H1 (cell line): ENCODE data around the gene DMRTA1. TPM values are rescaled to one million over a fixed set of nuclear protein-coding genes. Genes with fewer than 3 reads are reported as not detected.
A peak's percentile ranks its signal among the peaks of the same experiment; 100 is the strongest.

ENCODE experiments used
- CTCF ChIA-PET: fragments of 300-600 bp; sonication (Branson Sonifier 250); formaldehyde crosslinking; loops from one replicate; lab custom pipeline; 2021; ENCODE audit not compliant: partially characterized antibody; lab: Charles Lee
- POLR2A ChIA-PET: fragments of 300-600 bp; sonication (Branson Sonifier 250); formaldehyde crosslinking; loops from one replicate; lab custom pipeline; 2021; ENCODE audit warnings: inconsistent platforms; ENCODE audit not compliant: partially characterized antibody; lab: Charles Lee
- DNase-seq, 2 experiments: peaks; one replicate each; pipeline versions ENCODE4 v3.0.0 to v3.0.0-alpha.2; 2010 to 2022; ENCODE audit warnings: low spot score in 2 of 2, low read depth in 1 of 2, mixed read lengths in 1 of 2
- FAIRE-seq: peaks from 2 replicates; lab custom pipeline; 2011; peaks lifted over from hg19 to GRCh38; lab: Jason Lieb, UNC
- H2AFZ ChIP-seq: 2 replicates; pipeline ENCODE4 v1.8.1; 2012; ENCODE audit warnings: low read length, inconsistent platforms
- H2AK5ac ChIP-seq: 2 replicates; pipeline ENCODE4 v1.6.1; 2013; ENCODE audit warnings: low read depth, low read length
- H2BK120ac ChIP-seq: replicated peaks from 2 replicates; pipeline ENCODE3; 2013; ENCODE audit warnings: low read depth, low read length, inconsistent platforms
- H2BK12ac ChIP-seq: 2 replicates; pipeline ENCODE4 v1.6.1; 2013; ENCODE audit warnings: low read depth, low read length
- H2BK15ac ChIP-seq: 2 replicates; pipeline ENCODE4 v1.6.1; 2013; ENCODE audit warnings: low read length
- H2BK20ac ChIP-seq: 2 replicates; pipeline ENCODE4 v1.6.1; 2013; ENCODE audit warnings: low read length
- H2BK5ac ChIP-seq: 2 replicates; pipeline ENCODE4 v1.6.1; 2013; ENCODE audit warnings: low read depth, low read length
- H3K14ac ChIP-seq: 2 replicates; pipeline ENCODE4 v1.6.1; 2013; ENCODE audit warnings: inconsistent platforms; ENCODE audit not compliant: insufficient read length
- H3K18ac ChIP-seq: 2 replicates; pipeline ENCODE4 v1.6.1; 2013; ENCODE audit warnings: low read length; ENCODE audit errors: extremely low read depth
- H3K23ac ChIP-seq: 2 replicates; pipeline ENCODE4 v1.6.1; 2013; ENCODE audit warnings: inconsistent platforms; ENCODE audit not compliant: insufficient read length
- H3K23me2 ChIP-seq: 2 replicates; pipeline ENCODE4 v1.6.1; 2013; ENCODE audit warnings: low read depth, low read length
- H3K27ac ChIP-seq: 2 replicates; pipeline ENCODE4 v1.6.1; 2011; ENCODE audit warnings: low read depth, low read length, inconsistent platforms
- H3K27me3 ChIP-seq, 4 experiments: replicated peaks in 1 of 4; 1 replicate in 1 of 4; 2 replicates in 3 of 4; pipeline versions ENCODE4 v1.6.1 to v1.8.1; 2011 to 2013; ENCODE audit warnings: low read length in 3 of 4, mild to moderate bottlenecking in 3 of 4, inconsistent platforms in 2 of 4, mixed read lengths in 2 of 4, moderate library complexity in 1 of 4; ENCODE audit not compliant: control insufficient read depth in 3 of 4, insufficient read depth in 3 of 4; ENCODE audit errors: extremely low read depth in 1 of 4
- H3K36me3 ChIP-seq, 4 experiments: 2 replicates each; pipeline versions ENCODE4 v1.6.1 to v1.8.1; 2011 to 2013; ENCODE audit warnings: mild to moderate bottlenecking in 4 of 4, low read length in 3 of 4, moderate library complexity in 2 of 4, control low read depth in 1 of 4, inconsistent platforms in 1 of 4; ENCODE audit not compliant: insufficient read depth in 4 of 4, control insufficient read depth in 2 of 4
- H3K4ac ChIP-seq: replicated peaks from 2 replicates; pipeline ENCODE3; 2013; ENCODE audit warnings: low read length, low read depth, mixed read lengths, inconsistent platforms; ENCODE audit not compliant: insufficient read length
- H3K4me1 ChIP-seq, 4 experiments: replicated peaks in 1 of 4; 1 replicate in 1 of 4; 2 replicates in 3 of 4; pipeline versions ENCODE4 v1.6.1 to v1.8.1; 2011 to 2013; ENCODE audit warnings: low read length in 3 of 4, inconsistent platforms in 2 of 4, mixed read lengths in 1 of 4; ENCODE audit not compliant: insufficient read depth in 4 of 4, control insufficient read depth in 3 of 4
- H3K4me2 ChIP-seq, 2 experiments: 2 replicates each; pipeline versions ENCODE4 v1.6.1 to v1.8.1; 2011 to 2013; ENCODE audit warnings: low read depth in 2 of 2, low read length in 2 of 2, control low read depth in 1 of 2, inconsistent platforms in 1 of 2, mild to moderate bottlenecking in 1 of 2; ENCODE audit not compliant: insufficient read depth in 1 of 2
- H3K4me3 ChIP-seq, 4 experiments: fragments of 200-600, 300-600 bp in 1 of 4; sonication (generic), shearing (Covaris generic), sonication (Bioruptor Twin) in 1 of 4; 2 replicates each; pipeline versions ENCODE4 v1.5.1 to v1.8.1; 2011 to 2016; ENCODE audit warnings: low read length in 4 of 4, low read depth in 3 of 4, control low read depth in 2 of 4, inconsistent platforms in 2 of 4, mild to moderate bottlenecking in 2 of 4, mixed read lengths in 1 of 4, moderate library complexity in 1 of 4; ENCODE audit not compliant: insufficient read depth in 2 of 4; ENCODE audit errors: extremely low read depth in 1 of 4
- H3K56ac ChIP-seq: replicated peaks from 2 replicates; pipeline ENCODE3; 2013; ENCODE audit warnings: low read depth, mild to moderate bottlenecking, mixed read lengths, low read length, inconsistent platforms; ENCODE audit not compliant: insufficient read length
- H3K79me1 ChIP-seq: 2 replicates; pipeline ENCODE4 v1.6.1; 2013; ENCODE audit warnings: low read depth, low read length, control low read depth
- H3K79me2 ChIP-seq, 2 experiments: 2 replicates each; pipeline versions ENCODE4 v1.6.1 to v1.8.1; 2012 to 2013; ENCODE audit warnings: low read length in 2 of 2, mild to moderate bottlenecking in 2 of 2, inconsistent platforms in 1 of 2; ENCODE audit not compliant: insufficient read depth in 2 of 2, control insufficient read depth in 1 of 2
- H3K9ac ChIP-seq, 4 experiments: replicated peaks in 1 of 4; 1 replicate in 1 of 4; 2 replicates in 3 of 4; pipeline versions ENCODE4 v1.6.1 to v1.8.1; 2011 to 2013; ENCODE audit warnings: low read depth in 3 of 4, low read length in 3 of 4, control low read depth in 2 of 4, mild to moderate bottlenecking in 2 of 4, moderate library complexity in 2 of 4, inconsistent platforms in 1 of 4; ENCODE audit errors: extremely low read depth in 1 of 4
- H3K9me3 ChIP-seq, 2 experiments: 2 replicates each; pipeline versions ENCODE4 v1.6.1 to v1.8.1; 2012 to 2013; ENCODE audit warnings: mild to moderate bottlenecking in 2 of 2, moderate library complexity in 2 of 2, control low read depth in 1 of 2, inconsistent platforms in 1 of 2, low read depth in 1 of 2, low read length in 1 of 2, mixed read lengths in 1 of 2; ENCODE audit not compliant: insufficient read depth in 2 of 2
- H4K20me1 ChIP-seq, 2 experiments: replicated peaks in 1 of 2; 2 replicates each; pipeline versions ENCODE3 to v1.8.1; 2011 to 2013; ENCODE audit warnings: inconsistent platforms in 2 of 2, low read length in 2 of 2, mild to moderate bottlenecking in 1 of 2; ENCODE audit not compliant: insufficient read depth in 2 of 2, control insufficient read depth in 1 of 2
- H4K5ac ChIP-seq: 2 replicates; pipeline ENCODE4 v1.6.1; 2013; ENCODE audit warnings: low read length, low read depth, mixed read lengths, inconsistent platforms; ENCODE audit not compliant: insufficient read length
- H4K8ac ChIP-seq: 2 replicates; pipeline ENCODE4 v1.8.0; 2013; ENCODE audit warnings: mild to moderate bottlenecking, moderate library complexity, low read length, inconsistent platforms; ENCODE audit not compliant: insufficient read depth; ENCODE audit errors: extremely low read depth
- H4K91ac ChIP-seq: replicated peaks from 2 replicates; pipeline ENCODE3; 2013; ENCODE audit warnings: low read length, mixed read lengths, inconsistent platforms; ENCODE audit not compliant: insufficient read length
- CTBP2 ChIP-seq: IDR thresholded peaks from 2 replicates; pipeline ENCODE4 v1.7.0; 2011; ENCODE audit warnings: borderline replicate concordance, mild to moderate bottlenecking, moderate library complexity, mixed read lengths, low read length; ENCODE audit not compliant: insufficient read depth, insufficient read length
- EZH2 ChIP-seq: fragments of 200-600 bp; sonication (generic); IDR thresholded peaks from 2 replicates; pipeline ENCODE4 v1.7.1; 2012; ENCODE audit warnings: low read depth, mild to moderate bottlenecking, moderate library complexity, low read length, inconsistent platforms; ENCODE audit not compliant: severe bottlenecking
- GABPA ChIP-seq: IDR thresholded peaks from 2 replicates; pipeline ENCODE4 v1.6.1; 2011; ENCODE audit warnings: mild to moderate bottlenecking, low read length, moderate library complexity, borderline replicate concordance; ENCODE audit not compliant: insufficient read depth
- GTF2F1 ChIP-seq: IDR thresholded peaks from 2 replicates; pipeline ENCODE4 v1.6.1; 2012; ENCODE audit warnings: low read depth, low read length, improper control_type of control experiment, borderline replicate concordance
- HDAC6 ChIP-seq: IDR thresholded peaks from one replicate; pipeline ENCODE4 v1.7.1; 2012; ENCODE audit warnings: low read depth, mild to moderate bottlenecking, inconsistent platforms, low read length, moderate library complexity
- KDM1A ChIP-seq: fragments of 200-600, 300-600 bp; sonication (generic); IDR thresholded peaks from 2 replicates; pipeline ENCODE4 v1.7.1; 2016; ENCODE audit warnings: mild to moderate bottlenecking, low read length, borderline replicate concordance
- RAD21 ChIP-seq, 2 experiments: IDR thresholded peaks in 1 of 2; conservative IDR thresholded peaks in 1 of 2; 2 replicates each; pipeline ENCODE4 v1.6.1; 2011; ENCODE audit warnings: low read depth in 2 of 2, low read length in 2 of 2, improper control_type of control experiment in 1 of 2, inconsistent platforms in 1 of 2, mild to moderate bottlenecking in 1 of 2, moderate library complexity in 1 of 2
- YY1 ChIP-seq: IDR thresholded peaks from 2 replicates; pipeline ENCODE4 v1.6.1; 2011; ENCODE audit warnings: low read depth, mild to moderate bottlenecking, low read length
- WGBS, 2 experiments: shearing (Covaris generic) in 1 of 2; methylation state at CpG; one replicate each; pipeline versions ENCODE4 v1.1.6 to v1.1.7; 2013 to 2015; ENCODE audit warnings: low lambda C conversion rate in 2 of 2, mixed read lengths in 2 of 2, inconsistent platforms in 1 of 2, low coverage in 1 of 2, missing lambda C conversion rate in 1 of 2; ENCODE audit not compliant: insufficient replicate concordance in 2 of 2, insufficient coverage in 1 of 2, insufficient read length in 1 of 2; ENCODE audit errors: extremely low coverage in 1 of 2, missing lambda C conversion rate in 1 of 2; 5-methylcytosine and 5-hydroxymethylcytosine counted together
- polyA plus RNA-seq, 7 experiments: library from polyadenylated mRNA; depleted of rRNA in 3 of 7; stranded (reverse) in 5 of 7; unstranded in 2 of 7; fragments of >200 nt in 5 of 7; fragments of 200-250 nt in 2 of 7; gene quantifications; 1 replicate in 5 of 7; 2 replicates in 1 of 7; 4 replicates in 1 of 7; pipeline versions ENCODE4 v1.2.1 to v1.2.3, GENCODE V29; 2011 to 2013; ENCODE audit warnings: missing spikeins in 2 of 7, mixed read lengths in 2 of 7
- total RNA-seq: library from RNA; stranded (reverse); fragmentation: NEBNext Ultra II Directional; extraction: Animal tissue kit (Norgen Biotek cat#: 25700); gene quantifications from 2 replicates; pipeline ENCODE4 v1.2.1, GENCODE V29; 2021
- TF ChIP-seq, protein P1 (sequence below): IDR thresholded peaks from 2 replicates; pipeline ENCODE4 v1.6.1; 2012; ENCODE audit warnings: inconsistent platforms

Gene DMRTA1
- total and polyA plus RNA-seq, 2 of the 8 experiments (the other 6 are each of a cell fraction or from before 2014, with no cell fraction given): 1.5 to 3.3 TPM

DNA sequence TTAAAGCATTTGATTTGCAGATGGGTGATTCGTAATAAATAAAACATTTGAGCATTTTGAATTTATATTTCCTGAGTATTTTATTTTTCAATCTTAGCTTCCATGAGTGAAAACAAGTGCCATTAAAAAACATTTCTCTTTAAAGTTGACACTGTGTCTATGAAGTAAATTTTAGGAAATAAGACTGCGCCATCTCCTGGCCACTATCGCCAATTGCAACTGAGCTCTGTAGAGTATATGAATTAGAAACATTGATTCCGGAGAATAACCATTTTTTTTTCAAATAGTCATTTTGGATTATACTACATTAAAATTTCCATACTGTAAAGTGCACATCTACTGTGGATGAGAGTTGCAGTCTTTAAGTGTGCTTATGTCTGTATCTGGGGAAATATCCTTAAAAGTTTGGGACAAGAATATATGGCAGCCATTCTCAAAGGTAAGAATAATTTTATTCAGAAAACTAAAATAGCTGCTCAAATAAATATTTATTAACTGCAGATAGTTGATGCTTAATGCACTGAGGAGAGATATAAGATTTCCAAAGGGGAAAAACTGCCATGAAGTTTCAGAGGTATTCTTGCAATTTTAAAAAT, 5.9 kb downstream of the DMRTA1 start:
- no peak overlapping the region for H2BK5ac ChIP-seq
- H2AK5ac ChIP-seq: no peak overlapping the region
- no peak overlapping the region for H3K9ac ChIP-seq
- H3K23me2 ChIP-seq: no peaks in the 10 kb centered on the region; the same call in 1 of the 2 replicates
- no peak overlapping the region for H3K14ac ChIP-seq
- H2BK12ac ChIP-seq: no peak overlapping the region
- no peaks in the 10 kb centered on the region for H3K79me1 ChIP-seq
- H4K8ac ChIP-seq: no peak overlapping the region
- H2BK20ac ChIP-seq: no peak overlapping the region
- FAIRE-seq (no peak), DNase-seq (no peak)
- H3K79me2 ChIP-seq: no peaks in the 10 kb centered on the region
- no peak overlapping the region for H2AFZ ChIP-seq
- no peaks in the 10 kb centered on the region for H3K36me3 ChIP-seq
- H4K5ac ChIP-seq: no peak overlapping the region
- no peak overlapping the region for H3K23ac ChIP-seq
- no peak overlapping the region for H3K4me3 ChIP-seq
- 20% methylated on average over 4 of the region's 4 CpGs; no CpG with 5 or more reads in 1 of the 2 experiments for WGBS, 2 experiments
- CTCF ChIA-PET: interaction anchor here (0.6 to 5.8 kb wide), 36 partner anchors 10 to 1231 kb away, joined by 3 to 80 read pairs (median 4); no protein-coding TSS in a partner anchor
- peaks cover 0 to 3% (median 0%) of the 10 kb centered on the region in 4 experiments; a peak in 2 of 7 replicates for H3K27me3 ChIP-seq
- H3K18ac ChIP-seq: no peak overlapping the region
- no peak overlapping the region for H3K27ac ChIP-seq
- no peak overlapping the region for H2BK120ac ChIP-seq
- no peak overlapping the region for H3K4me2 ChIP-seq
- H3K4ac ChIP-seq: no peak overlapping the region
- H3K9me3 ChIP-seq: no peaks in the 10 kb centered on the region
- H4K91ac ChIP-seq: no peak overlapping the region
- H2BK15ac ChIP-seq: no peak overlapping the region
- peaks cover 0 to 4% (median 1%) of the 10 kb centered on the region in 4 experiments; a peak in 1 of 7 replicates for H3K4me1 ChIP-seq
- POLR2A ChIA-PET: interaction anchor here (1.3 kb wide), 1 partner anchor 144 kb away, joined by 3 read pairs; no protein-coding TSS in a partner anchor
- no peak overlapping the region for H3K56ac ChIP-seq
- H4K20me1 ChIP-seq: no peaks in the 10 kb centered on the region
- TF ChIP-seq KDM1A (no peak), RAD21 (IDR thresholded peaks at IDR 0.05 in 1 of 2, conservative IDR thresholded peaks at IDR 0.05 in 1 of 2; ENCODE audit: low read depth in 2 of 2, low read length in 2 of 2) (peak; percentile 72 to 77), GTF2F1 (no peak), YY1 (no peak), CTBP2 (no peak), HDAC6 (no peak), EZH2 (no peak), GABPA (no peak)
- TF ChIP-seq, protein P1, sequence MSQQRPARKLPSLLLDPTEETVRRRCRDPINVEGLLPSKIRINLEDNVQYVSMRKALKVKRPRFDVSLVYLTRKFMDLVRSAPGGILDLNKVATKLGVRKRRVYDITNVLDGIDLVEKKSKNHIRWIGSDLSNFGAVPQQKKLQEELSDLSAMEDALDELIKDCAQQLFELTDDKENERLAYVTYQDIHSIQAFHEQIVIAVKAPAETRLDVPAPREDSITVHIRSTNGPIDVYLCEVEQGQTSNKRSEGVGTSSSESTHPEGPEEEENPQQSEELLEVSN: no peak
